ENCODE measurements around the gene WBP1.

DNA sequence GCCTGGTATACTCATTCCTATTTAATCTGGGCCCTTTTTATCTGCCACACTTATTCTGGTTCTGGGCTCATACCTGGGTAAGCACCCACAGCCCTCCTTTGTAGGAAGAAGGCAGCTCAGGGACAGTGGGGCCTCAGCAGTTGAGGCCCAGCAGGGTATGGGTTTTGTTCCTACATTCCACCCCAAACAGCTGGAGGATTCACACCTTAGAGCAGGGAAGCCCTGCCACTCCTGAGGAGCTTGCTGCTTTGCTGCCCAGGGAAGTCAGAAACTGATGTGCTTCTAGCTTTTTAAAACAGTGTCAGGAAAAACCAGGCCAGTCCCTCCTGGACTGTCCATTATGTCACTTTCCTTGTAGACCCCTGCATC lies 42.3 kb downstream of the WBP1 start:
- TF ChIP-seq CTCF (conservative IDR thresholded peaks at IDR 0.05 in 1 of 2, IDR thresholded peaks at IDR 0.05 in 1 of 2; ENCODE audit: low read depth in 1 of 2, low read length in 2 of 2) (no peak), EZH2 (IDR thresholded peaks at IDR 0.05; ENCODE audit: low read length, missing control alignments) (no peak)

All from fibroblast of lung (primary cell).